Stimulated activated CD8-positive, alpha-beta memory T cell treated with anti-CD3 and anti-CD28 coated beads, Interleukin-2, amount 100 ng/mL, for 1 hour (primary cell): ENCODE results near the gene TAS2R3.
"Not testable (repeated sequence)": the region's sequence is repeated elsewhere in the genome, so short reads cannot be mapped to it uniquely, and the experiment has no call there.

Source experiments
- DNase-seq, 2 donors: peaks; one replicate each; pipeline ENCODE4 v3.0.0-alpha.2; 2020; ENCODE audit warnings: low read depth in 2 of 2

Gene TAS2R3

GRCh38 chr7:141763797-141764196 is at the start of gene TAS2R3:
Gene TAS2R3 (plus strand): TSS chr7:141764097. CDS start chr7:141764159, 62 bp downstream.
- no peak for DNase-seq

GRCh38 chr7:141714571-141714970 is 49.3 kb upstream of the TAS2R3 start:
- no peak for DNase-seq

GRCh38 chr7:141715018-141715417 is 48.9 kb upstream of the TAS2R3 start:
- no peak for DNase-seq

- DNase-seq = no peak
These were observed 47.9 kb upstream of the TAS2R3 start for GRCh38 chr7:141715794-141716689.

- no peak for DNase-seq
These were observed 46.4 kb upstream of the TAS2R3 start for GRCh38 chr7:141717450-141717849.

GRCh38 chr7:141722529-141722928 is 41.4 kb upstream of the TAS2R3 start:
- DNase-seq = no peak

- no peak for DNase-seq
These were observed 34.9 kb upstream of the TAS2R3 start for GRCh38 chr7:141729020-141729419.

GRCh38 chr7:141731476-141732149 is 32.3 kb upstream of the TAS2R3 start:
- no peak for DNase-seq

- no peak for DNase-seq
These were observed 26.6 kb upstream of the TAS2R3 start for GRCh38 chr7:141737118-141737835.

GRCh38 chr7:141737836-141738591 is 25.9 kb upstream of the TAS2R3 start, which contains the start of gene SSBP1:
Gene SSBP1 (plus strand): TSS chr7:141738358. CDS start chr7:141739167, 809 bp downstream.
- DNase-seq = peak; percentile 73 to 80

GRCh38 chr7:141738592-141739013 is 25.3 kb upstream of the TAS2R3 start:
- DNase-seq = no peak

- DNase-seq = no peak
These were observed 24.6 kb upstream of the TAS2R3 start for GRCh38 chr7:141739250-141739649.

- DNase-seq = no peak
These were observed 21.7 kb upstream of the TAS2R3 start for GRCh38 chr7:141742229-141742628.

GRCh38 chr7:141744131-141744530 is 19.8 kb upstream of the TAS2R3 start:
- no peak for DNase-seq

GRCh38 chr7:141748396-141748795 is 15.5 kb upstream of the TAS2R3 start:
- no peak for DNase-seq

GRCh38 chr7:141751904-141752303 is 12.0 kb upstream of the TAS2R3 start:
- DNase-seq = not testable (repeated sequence)

- no peak for DNase-seq
These were observed 11.3 kb upstream of the TAS2R3 start for GRCh38 chr7:141752634-141753033.

GRCh38 chr7:141754939-141755338 is 9.0 kb upstream of the TAS2R3 start:
- no peak for DNase-seq

GRCh38 chr7:141770083-141770583 is 6.2 kb downstream of the TAS2R3 start:
- not testable (repeated sequence) for DNase-seq

- no peak for DNase-seq
These were observed 12.5 kb downstream of the TAS2R3 start, which contains the start of gene TAS2R4 for GRCh38 chr7:141776374-141776773. Gene TAS2R4 (plus strand): TSS chr7:141776674. CDS start chr7:141778489, 1,815 bp downstream.
